NCI-H2029 treated with DMSO at 0.1 percent for 48 hours (cell line): ENCODE data around the gene GPBAR1.
"Not testable (repeated sequence)": the region's sequence is repeated elsewhere in the genome, so short reads cannot be mapped to it uniquely, and the experiment has no call there.

Source experiments
- DNase-seq: peaks from one replicate; lab custom pipeline; 2025; lab: John Stamatoyannopoulos, UW

Gene GPBAR1

DNA sequence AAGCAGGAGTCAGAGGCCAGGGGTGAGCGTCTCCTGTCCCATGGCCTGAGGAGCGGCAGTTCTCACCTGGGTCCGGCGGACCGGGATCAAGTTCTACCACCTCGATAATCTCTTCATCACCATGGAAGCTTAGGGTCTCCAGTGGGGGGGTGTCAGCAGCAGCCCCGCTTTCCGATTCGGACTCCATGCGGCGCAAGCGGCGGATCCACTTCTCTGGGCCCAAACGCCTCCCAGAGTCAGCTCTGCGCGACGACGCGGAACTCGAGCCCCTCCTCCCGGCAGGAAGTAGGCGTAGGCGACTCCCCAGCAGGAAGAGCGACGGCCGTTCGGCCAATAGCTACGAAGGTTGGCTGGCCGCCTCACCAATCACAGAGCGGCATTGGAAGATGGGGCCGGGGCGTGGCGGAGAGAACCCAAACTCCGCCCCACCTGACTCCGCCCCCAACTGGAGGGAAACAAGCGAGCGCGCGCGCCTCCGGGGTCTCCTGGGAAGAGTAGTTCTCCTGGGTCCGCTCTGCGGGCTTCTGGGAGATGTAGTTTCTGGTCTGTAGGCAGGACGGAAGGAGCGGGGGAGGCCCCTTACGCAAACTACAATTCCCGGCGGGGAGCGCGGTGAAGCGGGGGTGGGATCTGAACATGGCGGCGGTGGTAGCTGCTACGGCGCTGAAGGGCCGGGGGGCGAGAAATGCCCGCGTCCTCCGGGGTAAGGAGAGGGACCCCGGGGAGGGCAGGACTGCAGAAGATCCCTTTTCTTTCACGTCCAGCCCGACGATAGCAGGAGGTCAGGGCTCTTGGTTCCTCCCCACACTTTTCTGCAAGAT lies 9.3 kb downstream of the GPBAR1 start, which contains the start of the genes AAMP and PNKD:
Gene AAMP (minus strand): TSS at position 238 of the 821 bp plus-strand sequence. CDS start 51 bp downstream, at position 187.
Gene PNKD (plus strand): TSS at position 620 of the 821 bp plus-strand sequence. CDS start 17 bp downstream, at position 637.
- DNase-seq = peak; percentile 97

DNA sequence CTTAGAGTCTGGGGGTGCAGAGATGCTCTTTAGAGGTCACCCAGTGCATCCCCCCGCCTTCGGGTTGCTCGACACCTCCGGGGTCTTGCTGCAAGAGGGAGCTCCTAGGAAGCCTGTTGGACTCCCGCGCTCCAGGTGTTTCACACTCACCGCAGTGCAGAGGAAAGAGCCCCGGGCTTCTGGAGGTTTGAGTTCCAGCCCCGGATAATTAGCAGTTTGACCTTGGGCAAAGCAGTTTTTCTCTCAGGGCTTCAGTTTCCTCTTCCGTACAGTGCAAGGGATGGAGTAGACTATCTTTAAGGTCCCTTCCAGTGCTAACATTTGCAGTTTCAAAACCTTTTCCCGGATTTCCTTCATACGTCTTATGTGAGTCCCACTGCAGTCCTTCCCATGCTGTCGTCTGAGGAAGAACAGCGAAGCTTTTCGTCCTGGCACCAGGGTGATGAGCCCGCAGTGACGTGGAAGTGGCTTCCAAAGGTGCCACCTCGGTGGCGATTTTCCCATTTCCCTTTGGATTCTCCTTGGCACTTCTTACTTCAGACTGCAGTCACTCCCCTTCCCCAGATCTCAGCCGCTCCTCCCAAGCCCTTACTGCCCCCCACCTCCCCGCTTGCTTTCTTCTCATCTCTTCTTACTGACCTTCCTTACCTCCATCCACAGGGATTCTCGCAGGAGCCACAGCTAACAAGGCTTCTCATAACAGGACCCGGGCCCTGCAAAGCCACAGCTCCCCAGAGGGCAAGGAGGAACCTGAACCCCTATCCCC lies 10.1 kb downstream of the GPBAR1 start:
- DNase-seq = no peak

DNA sequence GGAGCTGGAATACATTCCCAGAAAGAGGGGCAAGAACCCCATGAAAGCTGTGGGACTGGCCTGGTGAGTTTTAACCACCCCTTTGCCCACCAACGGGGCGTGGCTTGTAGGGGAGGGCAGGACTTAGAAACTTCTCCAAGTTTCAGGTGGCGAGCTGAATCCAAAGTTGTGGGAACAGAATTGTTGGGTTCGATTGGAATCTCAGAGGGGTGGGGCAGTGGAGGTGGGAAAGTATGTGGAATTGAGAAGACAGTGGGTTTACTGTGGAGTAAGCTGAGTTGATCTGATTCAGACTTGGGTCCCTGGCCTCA lies 10.6 kb downstream of the GPBAR1 start:
- no peak for DNase-seq

DNA sequence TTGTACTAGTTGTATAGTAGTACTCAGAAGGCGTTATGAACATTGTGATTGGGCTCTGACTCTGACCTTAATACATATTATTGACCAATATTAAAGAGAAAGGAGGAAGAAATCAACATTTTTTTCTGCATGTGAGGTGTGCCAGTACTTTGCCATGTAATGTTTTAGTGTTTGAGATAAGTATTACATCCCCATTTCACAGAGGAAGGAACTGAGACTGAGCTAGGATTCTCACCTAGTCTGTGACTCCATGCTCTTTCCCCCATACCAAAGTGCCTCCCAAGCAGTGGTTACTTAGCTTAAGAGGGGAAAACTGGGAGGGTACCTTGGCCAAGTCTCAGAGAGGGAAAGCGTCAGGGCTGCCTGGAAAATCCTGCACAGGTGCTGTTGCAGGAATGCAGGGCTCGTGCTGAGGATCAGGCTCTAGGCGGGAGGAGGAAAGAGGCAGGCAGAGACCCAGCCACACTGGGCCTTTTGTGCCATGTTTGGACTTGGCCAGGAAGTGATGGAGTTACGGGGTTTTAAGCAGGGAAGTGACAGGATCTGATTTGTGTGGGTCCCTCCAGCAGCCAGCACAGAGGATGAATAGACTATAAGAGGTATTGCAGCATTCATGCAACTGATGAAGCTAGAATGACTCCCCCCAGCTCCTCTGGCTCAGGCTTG lies 11.2 kb downstream of the GPBAR1 start:
- no peak for DNase-seq

DNA sequence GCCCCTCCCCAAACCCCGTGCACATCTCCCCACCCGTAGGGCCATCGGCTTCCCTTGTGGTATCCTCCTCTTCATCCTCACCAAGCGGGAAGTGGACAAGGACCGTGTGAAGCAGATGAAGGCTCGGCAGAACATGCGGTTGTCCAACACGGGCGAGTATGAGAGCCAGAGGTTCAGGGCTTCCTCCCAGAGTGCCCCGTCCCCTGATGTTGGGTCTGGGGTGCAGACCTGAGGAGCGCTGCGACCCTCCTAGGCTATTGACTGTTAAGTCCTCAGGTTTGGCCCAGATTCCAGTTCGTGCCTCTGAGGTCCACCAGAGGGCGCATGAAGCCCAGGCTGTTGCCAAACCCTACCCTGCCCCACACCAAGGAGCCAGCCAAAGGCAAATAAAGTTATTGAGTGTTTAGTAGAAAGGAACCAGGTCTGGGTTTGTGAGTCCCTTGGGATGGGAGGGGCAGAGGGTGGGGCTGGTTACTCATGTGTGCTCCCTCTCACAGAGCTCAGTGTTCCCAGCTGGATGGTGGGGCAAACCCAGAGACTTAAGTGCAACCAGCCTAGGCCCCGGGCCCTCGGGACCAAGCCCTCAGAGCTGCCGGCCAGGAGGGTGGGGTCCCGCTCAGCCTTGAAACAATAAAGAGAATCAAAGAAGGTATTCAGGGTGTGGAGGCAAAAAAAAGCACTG lies 11.9 kb downstream of the GPBAR1 start:
- DNase-seq = peak; percentile 26

DNA sequence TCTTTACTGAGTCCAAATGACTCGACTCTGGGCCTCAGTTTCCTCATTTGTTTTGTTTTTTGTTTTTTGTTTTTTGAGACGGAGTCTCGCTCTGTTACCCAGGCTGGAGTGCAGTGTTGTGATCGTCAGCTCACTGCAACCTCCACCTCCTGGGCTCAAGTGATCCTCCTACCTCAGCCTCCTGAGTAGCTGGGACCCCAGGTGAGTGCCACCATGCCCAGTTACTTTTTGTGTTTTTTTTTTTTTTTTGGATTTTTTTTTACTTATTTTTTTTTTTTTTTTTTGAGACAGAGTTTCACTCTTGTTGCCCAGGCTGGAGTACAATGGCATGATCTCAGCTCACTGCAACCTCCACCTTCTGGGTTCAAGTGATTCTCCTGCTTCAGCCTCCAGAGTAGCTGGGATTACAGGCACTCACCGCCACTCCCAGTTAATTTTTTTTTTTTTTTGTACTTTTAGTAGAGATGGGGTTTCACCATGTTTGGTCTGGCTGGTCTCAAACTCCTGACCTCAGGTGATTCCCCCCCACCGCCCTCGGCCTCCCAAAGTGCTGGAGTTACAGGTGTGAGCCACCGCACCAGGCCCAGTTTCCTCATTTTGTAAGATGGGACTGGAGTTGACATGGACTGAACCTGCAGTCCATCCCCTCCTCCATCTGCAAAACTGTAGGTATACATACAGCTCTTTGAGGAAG lies 12.5 kb downstream of the GPBAR1 start:
- DNase-seq = not testable (repeated sequence)

DNA sequence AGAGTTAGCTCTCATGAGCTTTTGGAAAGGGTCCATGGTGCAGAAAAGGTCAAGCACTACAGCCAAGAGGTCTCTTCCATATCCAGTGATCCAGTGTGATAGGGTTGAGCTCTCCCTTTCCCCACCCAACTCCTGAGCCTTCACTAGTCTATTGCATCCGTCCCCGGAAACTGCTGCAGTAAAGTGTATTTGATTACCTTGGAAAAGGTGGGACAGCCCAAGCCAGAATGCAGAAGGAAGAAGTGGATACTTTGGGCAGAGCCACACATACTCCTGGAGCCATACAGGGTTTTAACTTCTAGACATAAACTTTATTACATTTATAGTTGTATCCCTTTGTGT lies 13.1 kb downstream of the GPBAR1 start:
- DNase-seq = no peak

DNA sequence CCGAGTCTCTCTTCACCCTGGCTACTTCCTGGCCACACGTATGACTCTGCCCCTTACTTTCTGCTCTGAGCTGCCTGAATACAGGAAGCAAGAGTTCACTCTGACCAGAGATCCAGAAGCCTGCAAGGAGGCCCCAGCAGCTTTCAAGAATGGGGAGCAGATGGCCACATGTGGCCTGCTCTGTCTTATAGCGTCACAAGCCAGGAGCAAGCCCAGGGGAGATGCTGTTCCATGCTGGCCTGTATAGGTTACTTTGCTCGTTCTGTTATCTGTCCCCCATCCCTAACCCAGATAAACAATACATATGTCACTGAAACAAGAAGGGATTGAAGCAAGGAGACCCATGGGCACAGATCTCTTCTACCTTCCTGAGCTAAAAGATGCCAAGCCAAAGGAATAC lies 13.8 kb downstream of the GPBAR1 start:
- no peak for DNase-seq

DNA sequence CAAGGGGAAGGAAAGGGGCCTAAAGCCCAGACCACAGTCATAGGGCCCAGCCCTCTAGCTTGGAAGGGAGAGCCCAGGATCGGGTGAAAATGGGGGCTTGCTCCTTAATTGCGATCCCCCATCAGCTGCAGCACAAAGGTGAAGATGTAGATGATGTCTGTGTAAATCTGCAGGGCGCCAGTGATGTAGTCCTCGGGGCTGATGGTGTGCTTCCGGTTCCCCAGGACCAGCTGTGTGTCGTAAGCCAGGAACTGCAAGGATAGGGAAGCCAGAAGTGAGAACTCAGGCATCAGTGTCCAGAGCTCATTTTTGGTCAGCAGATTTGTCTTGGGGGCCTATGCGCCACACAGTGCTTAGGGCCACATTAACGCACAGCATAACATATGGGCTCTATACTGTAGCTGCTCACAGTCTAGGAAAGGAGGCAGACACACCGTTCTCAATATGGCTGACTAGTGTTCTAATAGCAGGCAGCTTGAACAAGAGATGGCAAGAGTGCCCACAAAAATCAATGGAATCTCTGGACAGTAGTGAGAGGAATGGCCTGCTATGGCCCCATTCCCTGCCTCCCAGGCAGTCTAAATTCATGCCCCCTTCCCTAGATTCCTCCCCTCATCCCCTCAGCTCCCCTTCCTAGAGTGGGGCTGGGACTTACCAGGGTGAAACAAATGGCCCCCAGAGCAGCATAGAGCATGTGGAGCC lies 14.7 kb downstream of the GPBAR1 start:
- DNase-seq = no peak

DNA sequence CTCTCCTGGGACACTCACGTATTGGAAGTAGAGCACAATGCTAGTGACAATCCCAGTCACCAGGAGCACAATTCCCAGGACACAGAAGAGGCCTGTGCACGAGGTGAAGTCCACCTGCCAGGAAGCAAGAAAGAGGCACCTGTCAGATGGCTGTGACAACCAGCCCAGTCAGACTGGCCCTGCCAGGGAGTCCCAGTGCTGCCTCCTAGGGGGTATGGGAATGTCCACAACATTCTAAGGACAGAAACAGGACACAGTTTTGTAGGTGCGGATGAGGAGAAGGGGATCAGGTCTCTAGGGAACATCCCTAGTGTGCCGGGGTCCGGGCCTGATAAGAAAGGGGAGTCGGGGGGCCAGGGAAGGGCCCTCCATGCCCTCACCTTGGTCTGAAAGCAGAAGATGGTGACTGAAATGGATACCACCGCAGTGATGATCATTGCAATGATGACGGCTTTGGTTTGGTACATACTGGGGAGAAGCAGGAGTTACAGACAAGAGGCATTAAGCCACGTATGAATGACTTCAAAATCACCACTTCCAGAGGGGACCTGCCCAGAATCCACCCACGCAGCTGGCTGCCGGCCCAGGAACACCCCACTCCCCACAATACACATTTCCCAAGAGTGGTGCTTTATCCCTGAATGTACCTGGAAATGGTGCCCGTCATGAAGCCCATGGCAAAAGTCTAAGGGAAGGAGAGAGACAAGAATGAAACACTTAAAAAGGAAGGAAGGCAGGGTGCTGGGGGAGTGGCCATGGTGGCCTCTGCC lies 16.4 kb downstream of the GPBAR1 start:
- no peak for DNase-seq

DNA sequence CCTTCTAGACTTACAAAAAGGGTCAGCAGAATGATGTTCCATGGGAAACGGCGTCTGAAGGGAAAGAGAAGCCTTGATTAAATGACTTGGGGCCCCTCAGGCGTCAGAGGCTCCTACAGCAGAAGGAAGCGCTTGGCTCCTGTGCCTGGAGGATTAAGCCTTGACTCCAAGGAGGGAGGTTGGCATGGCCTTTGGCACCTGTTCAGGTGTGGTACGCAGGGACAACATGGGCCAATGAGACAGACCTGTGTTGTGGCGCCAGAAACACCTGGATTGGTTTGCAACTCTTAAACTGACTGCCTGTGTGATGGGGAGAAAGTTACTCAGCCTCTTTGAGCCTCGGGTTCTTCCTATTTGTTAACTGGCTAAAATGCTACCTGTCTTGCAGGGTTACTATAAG lies 17.1 kb downstream of the GPBAR1 start:
- DNase-seq = no peak

DNA sequence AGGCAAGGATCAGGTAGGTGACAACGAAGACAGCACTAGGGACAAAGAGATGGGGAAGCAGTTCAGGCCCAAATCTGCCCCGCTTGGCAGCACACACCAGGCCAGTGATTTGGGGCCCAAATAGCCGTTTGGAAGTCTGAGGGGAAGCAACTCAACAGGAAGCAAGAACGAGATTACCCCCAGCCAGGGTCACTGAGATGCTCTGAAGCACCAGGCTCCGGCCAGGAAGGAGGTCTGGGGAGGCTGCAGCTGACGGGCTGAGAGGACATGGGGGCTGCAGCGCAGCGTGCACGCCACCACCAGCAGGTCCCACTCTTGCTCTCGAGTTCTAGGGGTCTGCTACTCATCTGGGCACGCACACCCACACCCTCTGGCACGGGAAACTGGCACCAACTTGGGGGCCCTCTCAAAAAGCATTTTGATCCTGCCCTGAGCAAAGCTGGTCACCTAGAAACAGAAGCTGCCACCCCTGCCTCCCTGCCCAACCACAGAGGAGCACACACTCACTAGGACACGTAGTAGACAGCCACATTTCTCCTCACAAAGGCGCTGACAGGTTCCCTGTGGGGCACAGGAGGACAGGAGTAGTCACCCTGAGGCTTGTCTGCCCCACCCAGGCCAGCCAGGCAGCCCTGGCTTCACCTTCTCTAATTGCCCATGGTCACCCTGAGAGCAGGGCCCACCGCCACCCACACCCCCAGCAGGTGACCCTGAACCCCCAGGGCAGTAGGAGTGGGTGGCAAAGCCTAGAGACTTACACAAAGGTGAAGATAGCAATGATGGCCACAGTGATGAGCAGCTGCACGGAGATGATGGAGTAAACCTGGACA lies 17.9 kb downstream of the GPBAR1 start:
- DNase-seq = no peak

DNA sequence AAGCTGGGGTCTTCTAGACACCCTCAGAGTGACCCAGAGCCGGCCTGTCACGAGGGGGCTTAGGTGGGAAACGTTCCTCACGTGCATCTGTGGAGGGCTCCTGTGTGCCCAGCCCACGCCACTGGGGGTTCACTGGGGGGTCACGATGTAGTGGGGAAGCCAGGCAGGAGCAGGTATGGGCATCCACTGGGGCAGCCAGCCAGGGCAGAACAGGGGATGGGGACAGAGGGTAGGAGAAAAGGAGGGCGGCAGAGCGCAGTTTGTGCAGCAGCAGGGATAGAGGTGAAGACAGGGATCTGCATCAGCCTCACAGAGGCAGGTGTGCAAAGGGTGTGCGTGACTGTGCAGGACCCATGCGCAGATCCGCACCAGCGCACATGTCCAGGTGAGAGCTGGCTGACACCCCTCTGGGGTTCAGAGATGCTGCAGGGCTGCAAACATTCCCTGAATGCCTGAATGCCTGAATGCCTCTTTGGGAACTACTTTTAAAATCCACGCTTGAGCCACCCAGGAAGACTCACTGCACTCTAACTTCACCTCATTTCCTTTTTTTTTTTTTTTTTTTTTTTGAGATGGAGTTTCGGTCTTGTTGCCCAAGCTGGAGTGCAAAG lies 19.6 kb downstream of the GPBAR1 start:
- no peak for DNase-seq

DNA sequence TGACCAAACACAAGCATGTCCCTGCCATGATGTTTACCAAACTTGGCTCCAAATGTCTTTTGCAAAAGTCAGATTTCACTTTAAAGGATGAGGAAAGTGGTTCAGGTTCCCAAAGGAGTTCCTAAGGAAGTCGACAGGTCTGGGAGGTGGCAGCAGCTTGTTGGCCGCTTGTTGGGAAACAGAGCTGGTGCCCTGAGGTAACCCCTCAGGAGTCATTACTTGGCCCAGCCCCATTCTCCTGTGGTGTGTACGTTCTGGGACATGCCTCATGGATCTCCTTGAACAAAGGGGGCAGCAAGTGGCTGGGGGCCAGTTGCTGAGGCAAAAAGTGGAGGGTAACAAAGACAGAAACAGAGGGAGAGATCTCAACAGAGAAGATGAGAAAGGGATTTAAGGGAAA lies 20.6 kb downstream of the GPBAR1 start:
- no peak for DNase-seq

DNA sequence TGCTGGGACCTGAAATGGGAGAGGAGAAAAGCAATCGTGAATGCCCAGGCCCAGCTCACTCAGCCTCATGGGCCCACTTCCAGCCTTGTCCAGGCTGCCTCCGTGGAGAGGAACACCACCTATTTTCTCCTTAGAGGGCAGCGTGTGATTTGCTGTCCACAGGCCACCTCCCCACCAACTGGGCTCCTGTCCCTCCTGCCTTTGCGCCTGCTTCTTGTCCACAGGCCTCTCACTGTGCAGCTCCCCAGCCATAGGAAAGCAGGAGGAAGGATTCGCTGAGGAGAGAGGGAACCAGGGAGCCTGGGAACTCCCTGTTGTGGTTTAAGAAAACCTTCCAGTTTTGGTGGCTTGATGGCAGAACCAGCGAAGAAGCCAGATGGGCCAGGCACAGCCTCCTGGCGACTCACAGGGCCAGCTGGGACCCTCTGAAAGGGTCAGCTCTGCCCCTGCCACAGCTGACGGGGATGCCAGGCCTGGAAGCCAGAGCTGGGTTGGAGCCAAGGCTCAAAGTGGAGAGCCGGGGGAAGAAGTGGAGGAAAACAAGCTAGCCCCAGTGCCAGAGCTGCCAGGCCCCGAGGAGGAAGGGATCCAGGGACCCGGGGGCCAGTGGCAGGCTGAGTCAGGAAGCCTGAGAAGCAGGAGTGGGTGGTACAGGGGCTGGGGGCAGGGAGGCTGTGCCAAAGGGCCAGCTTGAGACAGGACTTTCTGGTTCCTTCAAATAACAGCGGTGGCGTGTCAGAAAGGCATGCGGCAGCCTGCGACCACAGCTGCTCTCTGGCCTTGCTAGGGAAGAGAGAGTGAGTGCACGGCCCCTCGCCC lies 21.6 kb downstream of the GPBAR1 start:
- no peak for DNase-seq

DNA sequence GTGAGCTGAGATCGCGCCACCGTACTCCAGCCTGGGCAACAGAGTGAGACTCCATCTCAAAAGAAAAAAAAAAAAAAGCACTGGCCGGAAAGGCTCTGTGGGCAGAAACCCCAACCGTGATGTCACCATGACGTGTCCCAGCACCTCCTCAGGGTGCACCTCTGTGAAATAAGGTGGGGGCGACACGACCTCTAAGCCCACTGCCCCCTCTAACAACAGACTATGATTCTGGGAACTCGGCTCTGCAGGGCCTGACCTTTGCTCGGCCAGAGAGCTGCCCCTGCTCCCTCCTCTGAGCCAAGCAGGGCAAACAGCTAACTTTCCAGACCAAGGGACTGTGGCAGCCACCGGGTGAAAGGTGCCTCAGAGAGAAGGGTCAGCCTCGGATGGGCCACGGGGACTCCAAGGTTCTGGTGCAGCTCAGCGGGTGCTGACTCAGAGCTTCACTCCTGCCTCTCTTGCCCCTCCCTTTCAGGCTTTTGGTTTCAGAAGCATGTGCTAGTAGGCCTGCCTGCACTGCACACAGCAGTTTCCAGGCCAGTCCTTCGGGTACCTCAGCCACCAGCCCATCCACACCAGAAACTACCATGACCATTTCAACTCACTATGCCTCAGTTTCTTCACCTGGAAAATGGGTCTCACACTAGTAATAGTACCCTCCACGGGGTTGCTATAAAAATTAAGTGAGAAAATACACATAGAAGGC lies 23.4 kb downstream of the GPBAR1 start:
- no peak for DNase-seq

DNA sequence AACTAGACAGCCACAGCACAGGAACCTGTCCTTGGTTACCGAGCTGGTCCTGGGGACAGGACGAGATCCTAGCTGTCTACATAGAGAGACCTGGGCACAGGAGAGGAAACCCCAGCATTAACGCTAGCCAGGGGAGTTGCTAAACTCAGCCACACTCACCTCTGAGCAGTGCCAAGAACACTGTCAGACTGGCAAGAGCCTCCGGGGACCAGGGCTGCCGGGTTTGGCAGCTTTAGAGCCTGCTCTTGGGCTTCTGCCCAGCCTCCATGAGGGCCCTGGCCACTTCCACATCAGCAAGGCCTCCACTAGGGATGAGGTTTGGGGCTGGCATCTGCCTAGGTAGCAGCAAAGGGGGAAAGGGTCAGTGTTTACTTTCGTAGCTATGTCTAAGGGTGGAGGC lies 24.8 kb downstream of the GPBAR1 start:
- DNase-seq = no peak
